Measurements from ENCODE around the gene CRYL1. TPM values are rescaled to one million over a fixed set of nuclear protein-coding genes. Genes with fewer than 3 reads are reported as not detected.

Gene CRYL1
- total and polyA plus RNA-seq, 2 of the 4 experiments (the other 2 are of a cell fraction): 11.7 to 16.4 TPM

- H3K36me3 ChIP-seq (ENCODE audit: control insufficient read depth, insufficient read depth, low read length): no peaks in the 10 kb centered on the region
- H2BK5ac ChIP-seq (ENCODE audit: low read depth, low read length, poor library complexity, severe bottlenecking): no peak overlapping the region
- intact Hi-C loops (cut with micrococcal nuclease) (no loop called here), dilution Hi-C loops (cut with HindIII; ENCODE audit: low sequenced_read_pairs, unreplicated experiment) (no loop called here), in situ Hi-C loops (cut with MboI; ENCODE audit: low sequenced_read_pairs) (loop anchor here (25.0 kb wide), 1 partner anchor 969 kb away; no protein-coding TSS in a partner anchor)
- no peak overlapping the region for H2BK20ac ChIP-seq (ENCODE audit: low read depth, low read length)
- BruUV-seq (replicated peaks): no TSS peak
- no peak overlapping the region for H2AK5ac ChIP-seq (ENCODE audit: low read depth, low read length)
- H2AFZ ChIP-seq (replicated peaks; ENCODE audit: low read length, poor library complexity): no peak overlapping the region
- no peaks in the 10 kb centered on the region for H4K20me1 ChIP-seq (ENCODE audit: insufficient read depth, low read length)
- H3K27ac ChIP-seq (ENCODE audit: insufficient read depth, low read length): no peak overlapping the region
- no peak for ATAC-seq (ENCODE audit: low read depth)
- no peak overlapping the region for H3K9ac ChIP-seq (ENCODE audit: low read depth, low read length)
- H3K4me3 ChIP-seq (ENCODE audit: insufficient read depth, low read depth, low read length): no peak overlapping the region
- H2AK9ac ChIP-seq (replicated peaks; ENCODE audit: low read depth, low read length, poor library complexity): no peak overlapping the region
- 0 out of 2 replicates have a peak, but pooled peaks cover under 1% of the 10 kb centered on the region for H3K9me1 ChIP-seq (ENCODE audit: insufficient read depth, low read length)
- no peak overlapping the region for H3K56ac ChIP-seq (ENCODE audit: extremely low read depth, insufficient read depth, low read length)
- H4K91ac ChIP-seq (ENCODE audit: insufficient read depth, low read depth, low read length): no peak overlapping the region
- H2BK120ac ChIP-seq (ENCODE audit: low read depth, low read length): no peak overlapping the region
- H3K4me2 ChIP-seq (ENCODE audit: low read depth, low read length): no peak overlapping the region
- no peak overlapping the region for H3K23ac ChIP-seq (ENCODE audit: low read depth, low read length)
- H4K8ac ChIP-seq (ENCODE audit: low read depth in 2 of 2, low read length in 2 of 2): no peak overlapping the region
- H3K79me1 ChIP-seq (ENCODE audit: low read depth in 1 of 2, low read length in 2 of 2): peaks cover 0 to 10% of the 10 kb centered on the region in 2 experiments; a peak in 3 of 4 replicates
- H3K9me3 ChIP-seq (ENCODE audit: control insufficient read depth, insufficient read depth, low read length): no peaks in the 10 kb centered on the region
- WGBS, 2 experiments (ENCODE audit: extremely low coverage in 2 of 2, insufficient read length in 1 of 2): 73% methylated on average over 7 of the region's 7 CpGs; no CpG with 5 or more reads in 1 of the 2 experiments
- no peak overlapping the region for H3K18ac ChIP-seq (ENCODE audit: low read depth, low read length)
- no peak overlapping the region for H3K4ac ChIP-seq (ENCODE audit: low read depth, low read length)
- H3K4me1 ChIP-seq (ENCODE audit: control insufficient read depth, insufficient read depth, low read length): no peaks in the 10 kb centered on the region
- POLR2A ChIA-PET (ENCODE audit: unreplicated experiment): no interaction called here
- CTCF ChIA-PET: no interaction called here
- no peak overlapping the region for H2BK15ac ChIP-seq (ENCODE audit: low read depth, low read length)
- no peak for TF ChIP-seq RAD21 (IDR thresholded peaks at IDR 0.05; ENCODE audit: low read length)
- TF ChIP-seq ELK1 (IDR thresholded peaks at IDR 0.05; ENCODE audit: borderline replicate concordance, low read depth, low read length): no peak
- TF ChIP-seq MAZ (IDR thresholded peaks at IDR 0.05; ENCODE audit: borderline replicate concordance, low read depth, low read length): no peak
- no peak for TF ChIP-seq POLR2A (IDR thresholded peaks at IDR 0.05; ENCODE audit: low read depth, low read length)
- no peak for TF ChIP-seq USF2 (IDR thresholded peaks at IDR 0.05; ENCODE audit: low read depth, low read length)
- TF ChIP-seq CEBPB (IDR thresholded peaks at IDR 0.05; ENCODE audit: low read depth, low read length): no peak
- TF ChIP-seq CHD1 (IDR thresholded peaks at IDR 0.05; ENCODE audit: low read depth, low read length): no peak
- no peak for TF ChIP-seq MAFK (IDR thresholded peaks at IDR 0.05; ENCODE audit: low read depth, low read length)
- no peak for TF ChIP-seq MXI1 (IDR thresholded peaks at IDR 0.05; ENCODE audit: borderline replicate concordance, low read depth, low read length)
- TF ChIP-seq RFX5 (IDR thresholded peaks at IDR 0.05; ENCODE audit: low read depth, low read length): no peak
- TF ChIP-seq SMC3 (IDR thresholded peaks at IDR 0.05; ENCODE audit: low read depth, low read length): no peak
- TF ChIP-seq NFE2L2 (IDR thresholded peaks at IDR 0.05; ENCODE audit: low read depth, low read length): no peak
- no peak for TF ChIP-seq CTCF (conservative IDR thresholded peaks at IDR 0.05; ENCODE audit: low read depth, low read length)
- TF ChIP-seq BHLHE40 (IDR thresholded peaks at IDR 0.05; ENCODE audit: low read depth, low read length): no peak
- TF ChIP-seq FOS (IDR thresholded peaks at IDR 0.05; ENCODE audit: low read depth, low read length): no peak
- no peak for TF ChIP-seq RCOR1 (IDR thresholded peaks at IDR 0.05; ENCODE audit: insufficient replicate concordance, low read length)
- no peak for DNase-seq
- no peak overlapping the region for H3K14ac ChIP-seq (replicated peaks; ENCODE audit: low read depth, low read length)
- H4K5ac ChIP-seq (ENCODE audit: low read depth, low read length): no peak overlapping the region
- H3K27me3 ChIP-seq (ENCODE audit: control insufficient read depth, insufficient read depth, low read length): no peaks in the 10 kb centered on the region
Observed at GRCh38 chr13:20518660-20519100, 7.0 kb downstream of the CRYL1 start.
